Left kidney (tissue), 2 donors: ENCODE results near the gene NFIX. TPM values are rescaled to one million over a fixed set of nuclear protein-coding genes. Genes with fewer than 3 reads are reported as not detected.
"Not testable (repeated sequence)": the region's sequence is repeated elsewhere in the genome, so short reads cannot be mapped to it uniquely, and the experiment has no call there.

Experiments used
- DNase-seq: peaks from one replicate; pipeline ENCODE4 v3.0.0-alpha.2; 2013
- polyA plus RNA-seq: library from polyadenylated mRNA; unstranded; fragments of 120-200 nt; gene quantifications from one replicate; pipeline ENCODE4 v1.2.1, GENCODE V29; 2013; ENCODE audit not compliant: insufficient read length

NFIX gene
- polyA plus RNA-seq, 1 donor, result 14.6 TPM

DNA sequence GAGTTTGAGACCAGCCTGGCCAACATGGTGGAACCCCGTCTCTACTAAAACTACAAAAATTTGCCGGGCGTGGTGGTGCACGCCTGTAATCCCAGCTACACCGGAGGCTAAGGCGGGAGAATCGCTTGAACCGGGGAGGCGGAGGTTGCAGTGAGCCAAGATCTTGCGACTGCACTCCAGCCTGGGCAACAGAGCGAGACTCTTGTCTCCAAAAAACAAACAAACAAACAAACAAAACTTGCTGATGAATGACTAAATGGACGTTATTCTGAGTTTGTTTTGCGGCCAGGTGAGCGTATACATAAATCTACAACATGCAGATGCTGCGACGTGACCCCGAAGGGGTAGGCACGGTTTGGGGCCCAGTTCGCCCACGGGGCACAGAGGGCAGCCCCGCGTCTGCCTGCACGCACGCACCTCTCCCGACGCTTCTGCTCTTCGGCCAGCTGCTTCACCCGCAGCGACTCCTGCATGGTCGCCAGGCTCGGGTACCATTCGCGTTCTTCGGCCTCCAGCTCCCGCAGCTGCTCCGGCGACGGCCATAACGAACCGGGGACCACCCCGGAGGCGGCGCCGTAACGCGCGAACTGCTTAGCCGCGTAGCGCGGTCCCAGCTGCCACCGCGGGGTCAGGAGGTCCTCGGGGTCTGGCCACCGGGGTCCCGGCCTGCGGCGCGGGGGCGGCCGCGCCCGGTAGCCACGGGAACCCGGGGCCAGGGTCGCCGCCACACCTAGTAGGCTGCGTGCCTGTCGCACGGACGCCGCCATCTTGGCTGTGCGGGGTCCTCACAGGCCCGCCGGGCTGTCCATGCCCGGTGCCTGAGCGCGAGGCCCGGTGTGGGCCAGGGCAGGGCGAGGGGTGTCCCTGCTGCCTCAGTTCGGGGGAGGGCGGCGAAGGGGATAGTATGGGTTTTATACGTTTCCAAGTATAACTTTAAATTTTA lies 38.6 kb upstream of the NFIX start, which contains the start of gene GADD45GIP1:
Gene GADD45GIP1 (minus strand): TSS at position 778 of the 943 bp plus-strand sequence. CDS start 11 bp downstream, at position 767.
- peak; percentile 74 for DNase-seq

DNA sequence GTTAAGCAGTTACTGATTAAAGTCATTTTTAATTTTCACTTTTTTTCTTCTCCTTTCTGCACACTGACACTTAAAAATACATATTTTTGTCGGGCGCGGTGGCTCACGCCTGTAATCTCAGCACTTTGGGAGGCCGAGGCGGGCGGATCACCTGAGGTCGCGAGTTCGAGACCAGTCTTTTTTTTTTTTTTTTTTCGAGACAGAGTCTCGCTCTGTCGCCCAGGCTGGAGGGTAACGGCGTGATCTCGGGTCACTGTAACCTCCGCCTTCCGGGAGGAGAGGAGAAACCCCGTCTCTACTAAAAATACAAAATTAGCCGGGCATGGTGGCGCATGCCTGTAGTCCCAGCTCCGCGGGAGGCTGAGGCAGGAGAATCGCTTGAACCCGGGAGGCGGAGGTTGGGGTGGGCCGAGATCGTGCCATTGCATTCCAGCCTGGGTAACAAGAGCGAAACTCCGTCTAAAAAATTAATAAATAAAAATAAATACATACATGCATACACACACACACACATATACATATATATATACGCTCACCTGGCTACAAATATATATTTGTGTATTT lies 37.8 kb upstream of the NFIX start:
- not testable (repeated sequence) for DNase-seq

DNA sequence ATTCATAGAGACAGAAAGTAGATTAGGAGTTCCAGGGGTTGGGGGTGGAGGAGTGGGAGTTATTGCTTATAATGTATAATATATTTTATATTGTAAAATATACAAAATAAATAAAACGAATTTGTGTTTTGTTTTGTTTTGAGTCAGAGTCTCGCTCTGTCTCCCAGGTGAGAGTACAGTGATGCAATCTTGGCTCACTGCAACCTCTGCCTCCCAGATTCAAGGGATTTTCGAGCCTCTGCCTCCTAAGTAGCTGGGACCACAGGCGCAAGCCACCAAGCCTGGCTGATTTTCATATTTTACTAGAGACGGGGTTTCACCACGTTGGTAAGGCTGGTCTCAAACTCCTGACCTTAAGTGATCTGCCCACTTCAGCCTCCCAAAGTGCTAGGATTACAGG lies 35.8 kb upstream of the NFIX start:
- DNase-seq, result no peak

- peak; percentile 62 for DNase-seq
Measured at GRCh38 chr19:12965017-12965811, 30.1 kb upstream of the NFIX start.

- no peak for DNase-seq
Measured at GRCh38 chr19:12965812-12966135, 29.5 kb upstream of the NFIX start.

GRCh38 chr19:12967907-12968306 lies 27.4 kb upstream of the NFIX start:
- no peak for DNase-seq

DNA sequence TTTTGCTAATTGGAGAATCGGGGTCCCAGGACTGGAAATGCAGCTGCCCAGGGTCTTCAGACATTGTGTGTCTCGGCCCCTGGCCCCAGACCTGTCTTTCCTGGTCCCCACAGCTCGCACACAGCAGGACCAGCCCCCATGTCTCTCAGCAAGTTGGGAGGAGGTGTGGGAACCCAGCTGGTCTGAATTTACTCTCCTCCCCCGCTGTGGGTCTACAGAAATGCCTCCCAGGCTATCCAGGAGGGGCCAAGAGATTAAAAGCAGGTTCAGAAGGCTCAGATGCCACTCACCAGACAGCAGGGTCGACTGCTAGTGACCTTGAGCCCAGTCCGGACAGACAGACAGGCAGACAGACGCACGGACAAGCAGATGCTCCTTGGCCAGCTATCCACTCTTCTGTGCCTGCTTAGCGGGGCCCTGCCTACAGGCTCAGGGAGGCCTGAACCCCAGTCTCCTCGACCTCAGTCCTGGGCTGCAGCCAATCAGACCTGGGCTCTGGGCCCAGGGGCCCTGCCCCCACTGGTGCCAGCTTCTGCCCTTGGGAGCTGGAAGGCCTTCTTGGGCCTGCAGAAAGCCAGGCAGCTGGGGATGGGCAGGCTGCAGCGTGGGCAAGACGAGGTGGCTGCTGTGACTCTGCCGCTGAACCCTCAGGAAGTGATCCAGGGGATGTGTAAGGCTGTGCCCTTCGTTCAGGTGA lies 25.8 kb upstream of the NFIX start, which contains the start of gene DAND5:
Gene DAND5 (plus strand): TSS at position 285 of the 697 bp plus-strand sequence. CDS start 85 bp downstream, at position 370.
- DNase-seq, result no peak

- DNase-seq, result no peak
Measured at GRCh38 chr19:12970070-12970820, 25.0 kb upstream of the NFIX start.

GRCh38 chr19:12973236-12973635 lies 22.0 kb upstream of the NFIX start:
- no peak for DNase-seq

DNA sequence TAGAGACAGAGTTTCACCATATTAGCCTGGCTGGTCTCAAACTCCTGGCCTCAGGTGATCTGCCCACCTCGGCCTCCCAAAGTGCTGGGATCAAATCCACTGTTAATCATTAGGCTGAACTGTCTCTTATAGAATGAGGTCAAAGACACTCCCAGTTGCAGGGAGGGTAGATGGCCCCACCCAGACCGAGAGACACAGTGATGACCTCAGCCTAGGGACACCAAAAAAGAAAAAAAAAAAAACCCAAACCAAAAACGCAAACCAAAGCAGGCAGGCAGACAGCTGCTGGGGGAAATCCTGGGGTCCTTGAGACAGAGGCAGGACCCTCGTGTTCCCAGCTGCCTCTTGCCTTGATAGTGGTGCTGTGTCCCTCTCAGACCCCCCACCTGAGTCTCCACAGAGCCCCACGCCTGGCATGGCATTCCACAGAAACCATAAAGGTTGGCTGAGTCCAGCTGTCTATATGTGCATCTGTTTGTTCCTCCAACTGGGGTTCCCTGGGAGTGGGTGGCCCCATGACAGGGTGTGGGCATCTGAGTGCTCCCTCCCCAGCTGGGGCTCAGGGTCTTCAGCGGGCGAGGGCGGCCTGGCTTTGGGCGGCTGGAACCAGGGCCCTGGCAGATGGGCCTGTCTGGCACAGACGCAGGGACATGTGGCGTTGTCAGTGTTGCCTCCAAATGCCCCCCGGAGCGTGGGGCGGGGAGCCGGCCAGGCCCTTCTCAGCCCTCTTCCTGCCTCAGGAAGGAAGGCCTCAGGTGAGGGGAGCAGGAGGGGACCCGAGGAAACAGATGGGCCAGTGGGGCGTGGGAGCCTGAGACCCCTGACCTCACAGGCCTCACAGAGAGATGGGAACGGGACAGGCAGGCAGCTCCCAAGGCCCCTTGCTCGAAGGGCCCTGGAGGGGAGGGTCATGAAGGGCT lies 20.7 kb upstream of the NFIX start:
- DNase-seq, result no peak

DNA sequence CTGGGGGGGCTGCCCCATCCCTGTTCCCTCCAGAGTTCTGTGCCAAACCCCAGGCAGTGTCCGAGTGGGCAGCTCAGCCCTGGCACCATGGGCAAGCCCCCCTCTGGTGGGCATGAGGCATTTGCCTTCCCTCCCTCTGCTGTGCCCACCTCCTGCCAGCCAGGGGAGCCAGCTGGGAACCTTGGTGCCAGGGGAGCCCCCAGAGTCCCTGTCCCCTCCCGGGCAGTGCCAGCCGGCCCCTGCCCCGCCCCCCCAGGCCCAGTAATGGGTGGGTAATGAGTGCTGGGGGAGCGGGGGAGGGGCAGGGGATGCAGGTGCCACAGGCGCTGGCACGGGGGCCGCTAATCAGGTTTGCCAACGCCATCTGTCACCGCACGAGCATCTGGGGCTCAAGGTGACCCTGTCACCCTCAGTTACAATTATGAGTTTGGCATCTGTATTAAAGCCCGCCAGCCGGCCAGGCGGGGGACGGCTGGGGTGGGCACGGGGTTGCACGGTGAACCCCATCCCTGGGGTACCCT lies 20.0 kb upstream of the NFIX start:
- no peak for DNase-seq

DNA sequence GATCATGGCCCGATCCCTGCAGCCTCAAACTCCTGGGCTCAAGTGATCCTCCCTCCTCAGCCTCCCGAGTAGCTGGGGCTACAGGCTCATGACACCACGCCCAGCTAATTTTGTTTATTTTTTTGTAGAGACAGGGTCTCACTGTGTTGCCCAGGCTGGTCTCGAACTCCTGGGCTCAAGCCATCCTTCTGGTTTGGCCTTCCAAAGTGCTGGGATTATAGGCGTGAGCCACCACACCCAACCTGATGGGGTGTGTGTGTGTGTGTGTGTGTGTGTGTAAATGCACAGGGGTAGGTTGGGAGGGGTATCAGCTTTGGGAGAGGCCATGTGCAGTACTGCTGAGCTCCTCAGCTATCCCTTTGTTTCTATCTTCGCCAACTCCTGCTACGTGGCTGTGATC lies 19.2 kb upstream of the NFIX start:
- not testable (repeated sequence) for DNase-seq

GRCh38 chr19:12979974-12980373 lies 15.3 kb upstream of the NFIX start:
- no peak for DNase-seq

DNA sequence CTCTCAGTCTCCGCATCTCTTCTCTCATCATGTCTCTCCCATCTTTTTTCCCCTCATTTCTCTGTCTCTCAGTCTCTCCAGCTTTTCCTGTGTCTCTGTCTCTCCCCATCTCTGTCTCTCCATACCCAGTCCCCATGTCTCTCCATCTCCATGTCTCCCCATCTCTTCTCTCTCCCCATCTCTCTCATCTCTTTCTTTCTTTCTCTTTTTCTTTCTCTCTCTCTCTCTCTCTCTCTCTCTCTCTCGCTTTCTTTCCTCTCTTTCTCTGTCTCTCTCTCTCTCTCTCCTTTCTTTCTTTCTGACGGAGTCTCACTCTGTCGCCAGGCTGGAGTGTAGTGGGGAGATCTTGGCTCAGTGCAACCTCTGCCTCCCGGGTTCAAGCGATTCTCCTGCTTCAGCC lies 12.6 kb upstream of the NFIX start:
- DNase-seq, result no peak

DNA sequence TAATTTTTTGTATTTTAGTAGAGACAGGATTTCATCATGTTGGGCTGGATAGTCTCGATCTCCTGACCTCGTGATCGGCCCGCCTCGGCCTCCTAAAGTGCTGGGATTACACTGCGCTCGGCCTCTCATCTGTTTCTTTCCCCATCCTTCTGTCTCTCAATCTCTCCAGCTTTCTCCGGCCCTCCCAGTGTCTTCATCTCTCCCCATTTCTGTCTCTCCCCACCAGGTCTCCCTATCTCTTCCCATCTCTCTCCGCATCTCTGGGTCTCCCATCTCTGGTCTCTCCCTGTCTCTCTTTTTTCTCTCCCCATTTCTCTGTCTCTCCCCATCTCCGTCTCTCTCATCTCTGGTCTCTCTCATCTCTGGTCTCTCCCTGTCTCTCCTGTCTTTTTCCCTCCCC lies 12.2 kb upstream of the NFIX start:
- DNase-seq, result no peak

DNA sequence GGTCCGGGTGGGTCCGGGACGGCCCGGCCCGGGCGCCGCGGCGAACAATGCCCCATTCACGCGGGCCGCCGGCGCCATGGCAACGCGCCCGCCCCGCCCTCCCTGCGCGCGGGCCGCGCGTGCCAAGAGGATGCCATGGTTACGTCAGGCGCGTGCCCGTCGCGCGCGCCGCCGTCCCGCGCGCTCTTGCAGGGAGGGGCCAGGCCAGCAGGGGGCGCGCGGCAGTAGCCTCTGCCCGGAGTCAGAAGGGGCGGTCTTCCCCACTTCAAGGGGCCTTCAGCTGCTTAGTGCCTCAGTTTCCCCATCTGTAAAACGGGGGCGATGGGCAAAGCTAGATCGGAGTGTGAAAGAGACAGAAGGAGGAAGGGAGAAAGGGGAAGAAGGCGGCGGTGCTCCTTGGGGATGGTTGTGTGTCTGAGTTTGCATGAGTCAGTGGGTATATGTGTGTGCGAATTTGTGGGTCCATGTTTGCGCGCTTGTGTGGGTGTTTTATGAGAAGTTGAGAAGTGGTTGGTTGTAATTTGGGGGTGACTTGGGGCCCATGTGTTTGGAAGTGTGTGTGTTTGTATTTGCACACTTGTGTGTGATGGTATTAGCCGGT lies 11.6 kb upstream of the NFIX start:
- peak; percentile 65 for DNase-seq

DNA sequence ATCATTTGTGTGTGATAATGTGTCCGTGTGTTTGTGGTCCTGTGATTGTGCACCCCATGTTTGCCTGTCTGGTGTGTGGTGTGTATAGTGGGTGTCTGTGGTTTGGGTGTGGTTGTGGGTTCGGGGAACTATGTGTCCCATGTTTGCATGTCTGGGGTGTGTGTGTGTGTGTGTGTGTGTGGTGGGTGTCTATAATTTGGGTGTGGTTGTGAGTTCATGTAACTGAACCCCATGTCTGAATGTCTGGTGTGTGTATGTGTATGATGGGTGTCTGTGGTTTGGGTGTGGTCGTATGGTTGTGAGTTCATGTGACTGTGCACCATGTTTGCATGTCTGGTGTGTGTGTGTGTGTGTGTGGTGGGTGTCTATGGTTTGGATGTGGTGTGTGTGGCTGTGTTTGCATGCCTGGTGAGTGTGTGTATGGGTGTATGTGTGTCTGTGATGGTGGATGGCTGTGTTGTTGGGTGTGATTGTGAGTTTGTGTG lies 11.1 kb upstream of the NFIX start:
- DNase-seq, result no peak

- no peak for DNase-seq
Measured at GRCh38 chr19:12984683-12985048, 10.6 kb upstream of the NFIX start.

GRCh38 chr19:12985049-12985776 lies 10.1 kb upstream of the NFIX start:
- DNase-seq, result no peak
